Heart left ventricle (tissue), 13 donors: ENCODE data around the gene SCRN2.

ENCODE experiments used
- POLR2A ChIP-seq, 2 donors: fragments of 450-650 bp; IDR thresholded peaks; one replicate each; pipeline ENCODE4 v1.6.1; 2017; ENCODE audit warnings: antibody characterized with exemption in 2 of 2, mild to moderate bottlenecking in 2 of 2, moderate library complexity in 2 of 2
- TF ChIP-seq, protein P1 (sequence below), 12 donors: fragments of 200-600 bp; sonication (generic) in 4 of 12; IDR thresholded peaks; one replicate each; pipeline versions ENCODE4 v1.5.0 to v1.8.0; 2018 to 2022; ENCODE audit warnings: antibody characterized with exemption in 12 of 12, mild to moderate bottlenecking in 5 of 12
- donor health status: ischemic (EF 13 %, LVEDD 7.1; RV severe dilation, severe dysfunction).
- donor health status: DM: no; HTN: yes; CAD: no.
- donor health status: DM: no; HTN: no; CAD: no.
- donor health status: ischemic (EF 25% LVEDD 6.9; RV normal size, moderate dysfunction).
- donor health status: ischemic (EF 25% LVEDD 5.7; RV mildly dilated, moderate dysfunction).
- donor health status: ischemic (EF 35%, LVEDD 5.7; RV mildly dilated, moderate dysfunction).
- donor health status: nonischemic (EF 11% LVEDD 7.7; RV severe dilation, severe dysfunction).
- donor health status: DM: yes; HTN: yes; CAD: no.
- donor health status: PGD.
- donor health status: ischemic (EF 29% LVEDD 5.4; RV normal size, mild dysfunction).
- donor health status: nonischemic (EF 23%, LVEDD 6.1; RV moderate dilation, normal function).

DNA sequence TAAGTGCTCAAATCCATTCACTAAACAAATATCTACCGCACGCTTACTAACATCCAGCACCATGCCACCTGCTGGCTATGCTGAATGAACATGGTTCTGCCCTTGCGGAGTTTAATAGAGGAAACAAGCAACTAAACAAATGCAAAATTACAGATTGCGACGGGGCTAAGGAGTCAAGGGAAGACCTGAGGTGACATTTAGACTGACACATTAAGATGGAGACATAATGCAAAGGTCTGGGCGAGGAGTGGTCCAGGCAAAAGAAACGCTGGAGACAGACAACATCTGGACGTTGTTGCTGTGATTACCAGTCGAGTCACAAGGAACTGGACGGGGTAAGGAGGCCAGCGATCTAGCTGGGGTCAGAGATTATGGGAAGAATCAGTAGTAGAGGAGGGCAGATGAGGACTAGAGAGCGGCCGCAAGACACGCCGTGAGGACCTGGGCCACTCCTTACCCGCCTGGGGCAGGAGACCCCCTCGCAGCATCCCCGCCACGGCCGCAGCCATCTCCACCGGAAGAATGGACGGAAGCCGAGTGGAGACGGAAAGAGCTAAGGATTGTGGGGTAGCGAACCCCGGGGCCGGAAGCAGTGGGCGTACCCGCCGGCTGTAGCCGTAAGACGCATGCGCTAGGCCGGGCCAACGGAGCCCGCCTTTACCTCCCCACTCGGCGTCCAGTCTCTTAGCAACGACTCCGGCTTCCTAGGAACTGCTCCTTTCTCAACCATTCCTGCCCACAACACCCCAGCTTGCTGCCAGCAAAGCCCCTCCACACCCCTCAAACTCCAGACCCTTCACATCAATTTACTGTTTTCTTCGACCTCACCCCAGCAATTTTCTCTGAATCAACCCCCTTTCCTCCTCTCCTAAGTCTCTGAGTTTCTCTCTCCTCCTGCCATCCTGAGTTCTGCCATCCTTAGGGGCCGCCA lies 9.8 kb downstream of the SCRN2 start, which contains the start of the genes LRRC46 and MRPL10:
- TF ChIP-seq, protein P1, sequence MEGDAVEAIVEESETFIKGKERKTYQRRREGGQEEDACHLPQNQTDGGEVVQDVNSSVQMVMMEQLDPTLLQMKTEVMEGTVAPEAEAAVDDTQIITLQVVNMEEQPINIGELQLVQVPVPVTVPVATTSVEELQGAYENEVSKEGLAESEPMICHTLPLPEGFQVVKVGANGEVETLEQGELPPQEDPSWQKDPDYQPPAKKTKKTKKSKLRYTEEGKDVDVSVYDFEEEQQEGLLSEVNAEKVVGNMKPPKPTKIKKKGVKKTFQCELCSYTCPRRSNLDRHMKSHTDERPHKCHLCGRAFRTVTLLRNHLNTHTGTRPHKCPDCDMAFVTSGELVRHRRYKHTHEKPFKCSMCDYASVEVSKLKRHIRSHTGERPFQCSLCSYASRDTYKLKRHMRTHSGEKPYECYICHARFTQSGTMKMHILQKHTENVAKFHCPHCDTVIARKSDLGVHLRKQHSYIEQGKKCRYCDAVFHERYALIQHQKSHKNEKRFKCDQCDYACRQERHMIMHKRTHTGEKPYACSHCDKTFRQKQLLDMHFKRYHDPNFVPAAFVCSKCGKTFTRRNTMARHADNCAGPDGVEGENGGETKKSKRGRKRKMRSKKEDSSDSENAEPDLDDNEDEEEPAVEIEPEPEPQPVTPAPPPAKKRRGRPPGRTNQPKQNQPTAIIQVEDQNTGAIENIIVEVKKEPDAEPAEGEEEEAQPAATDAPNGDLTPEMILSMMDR (IDR thresholded peaks at IDR 0.05) = peak in 1 of 12 donors; percentile 18
- peak in 1 of 2 donors; percentile 85 for TF ChIP-seq POLR2A (IDR thresholded peaks at IDR 0.05)
